Measurements from ENCODE around the gene MBTD1.

- TF ChIP-seq CTCF (conservative IDR thresholded peaks at IDR 0.05; ENCODE audit: low read depth, low read length) (no peak), EZH2 (IDR thresholded peaks at IDR 0.05; ENCODE audit: borderline replicate concordance, low read depth, low read length, poor library complexity, severe bottlenecking) (no peak)
Observed at GRCh38 chr17:51263006-51263405, 3.2 kb upstream of the MBTD1 start.
